Measurements from ENCODE around the gene SNX25.
A peak's percentile ranks its signal among the peaks of the same experiment; 100 is the strongest.
"Not testable (repeated sequence)": the region's sequence is repeated elsewhere in the genome, so short reads cannot be mapped to it uniquely, and the experiment has no call there.

The SNX25 gene

DNA sequence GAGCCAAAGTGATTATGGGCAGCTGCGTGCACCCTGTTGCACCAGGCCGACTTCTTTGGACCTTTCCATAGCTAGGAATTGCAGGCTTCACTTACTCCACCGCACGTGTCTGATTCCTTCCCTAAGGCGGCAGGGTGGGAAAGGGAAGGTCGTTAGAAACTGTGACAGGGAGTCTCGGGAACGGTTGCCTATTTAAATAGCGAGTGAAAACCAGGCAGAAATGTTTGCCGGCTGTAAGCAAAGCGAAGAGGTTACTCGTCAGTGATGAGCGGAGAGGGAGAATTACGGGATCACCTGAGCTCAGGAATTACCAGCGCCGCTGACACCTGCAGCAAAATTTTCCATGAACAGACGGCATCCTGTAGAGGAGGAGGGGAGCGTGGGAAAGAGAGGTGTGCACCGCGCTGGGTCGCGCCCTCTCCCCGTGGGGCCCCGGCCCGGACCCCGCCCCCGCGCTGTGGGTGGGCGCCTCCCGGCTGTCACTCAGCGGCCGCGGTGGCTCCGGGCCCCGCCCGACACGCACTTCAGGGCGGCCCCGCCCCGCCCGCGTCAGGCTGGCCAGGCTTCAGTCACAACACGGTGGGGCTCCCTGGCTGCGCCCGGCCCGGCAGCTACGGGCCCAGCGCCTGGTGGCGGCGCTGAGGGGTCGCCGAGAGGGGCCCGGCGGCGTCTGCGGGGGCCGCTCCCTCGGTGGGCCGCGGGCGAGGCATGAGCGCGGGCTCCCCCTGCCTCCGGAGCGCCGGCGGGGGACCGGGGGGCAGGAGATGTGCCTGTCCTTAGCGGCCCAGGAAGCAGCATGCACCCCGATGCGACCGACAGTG, at the start of gene SNX25:
SNX25 (plus strand) TSS at position 568 of the 821 bp plus-strand sequence; CDS start at position 797, 229 bp downstream.
- peak; percentile 82 for DNase-seq

DNA sequence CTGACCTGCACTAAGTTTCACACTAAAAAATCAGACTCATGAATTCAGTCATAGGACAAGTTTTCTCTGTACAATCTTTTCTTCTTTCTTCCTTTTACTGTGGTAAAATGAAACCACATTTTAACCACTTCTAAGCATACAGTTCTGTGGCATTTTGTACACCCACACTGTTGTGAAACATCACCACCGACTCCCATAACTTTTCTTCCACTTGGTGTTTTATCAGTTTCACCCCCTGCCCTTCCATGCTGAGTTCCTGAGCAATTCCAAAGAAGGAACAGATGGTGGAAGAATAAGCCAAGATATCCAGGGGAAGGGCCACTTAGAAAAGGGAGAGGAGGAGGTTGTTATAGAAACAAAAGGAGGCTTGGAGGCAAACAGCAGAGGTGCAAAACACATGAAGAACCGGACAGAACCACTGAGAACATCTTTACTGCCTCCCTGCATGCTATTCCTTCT, 43.8 kb upstream of the SNX25 start:
- peak; percentile 34 for DNase-seq

DNA sequence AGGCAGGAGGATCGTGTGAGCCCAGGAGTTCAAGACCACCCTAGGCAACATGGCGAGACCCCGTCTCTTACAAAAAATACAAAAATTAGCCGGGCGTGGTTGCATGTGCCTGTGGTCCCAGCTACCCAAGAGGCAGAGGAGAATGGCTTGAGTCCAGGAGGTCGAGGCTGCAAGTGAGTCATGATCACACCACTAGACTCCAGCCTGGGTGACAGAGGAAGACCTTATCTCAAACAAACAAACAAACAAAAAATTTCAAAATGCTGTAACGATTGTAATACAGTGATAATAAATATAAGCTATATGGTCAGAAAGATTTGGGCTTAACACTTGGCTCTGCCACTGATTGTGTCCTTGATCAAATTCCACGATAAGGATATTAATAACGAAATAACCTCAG, 42.2 kb upstream of the SNX25 start:
- DNase-seq: peak; percentile 38

DNA sequence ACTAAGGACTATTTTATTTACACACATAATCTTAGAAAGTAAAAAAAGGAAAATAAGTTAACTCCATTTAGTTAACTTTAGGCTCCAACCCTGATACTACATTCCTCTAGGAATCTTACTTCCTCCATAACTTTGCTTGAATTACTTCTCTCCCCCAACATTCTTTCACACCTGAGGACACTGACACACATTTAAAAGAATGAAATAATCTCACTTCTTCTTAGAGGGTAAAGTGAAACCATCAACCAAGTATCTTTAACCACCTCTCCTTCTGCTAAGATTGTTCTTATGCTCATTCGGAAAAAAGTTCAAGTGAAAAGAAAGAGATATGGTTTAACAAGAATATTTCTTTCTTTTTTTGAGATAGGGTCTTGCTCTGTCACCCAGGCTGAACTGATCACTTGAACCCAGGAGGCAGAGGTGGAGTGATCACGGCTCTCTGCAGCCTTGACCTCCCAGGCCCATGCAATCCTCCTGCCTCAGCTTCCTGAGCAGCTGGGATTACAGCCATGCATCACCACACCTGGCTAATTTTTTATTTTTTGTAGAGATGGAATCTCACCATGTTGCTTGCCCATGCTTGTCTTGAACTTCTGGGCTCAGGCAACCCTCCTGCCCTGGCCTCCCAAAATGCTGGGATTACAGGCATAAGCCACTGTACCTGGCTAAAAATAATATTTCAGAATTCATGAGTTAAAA, 37.9 kb upstream of the SNX25 start:
- no peak for DNase-seq

DNA sequence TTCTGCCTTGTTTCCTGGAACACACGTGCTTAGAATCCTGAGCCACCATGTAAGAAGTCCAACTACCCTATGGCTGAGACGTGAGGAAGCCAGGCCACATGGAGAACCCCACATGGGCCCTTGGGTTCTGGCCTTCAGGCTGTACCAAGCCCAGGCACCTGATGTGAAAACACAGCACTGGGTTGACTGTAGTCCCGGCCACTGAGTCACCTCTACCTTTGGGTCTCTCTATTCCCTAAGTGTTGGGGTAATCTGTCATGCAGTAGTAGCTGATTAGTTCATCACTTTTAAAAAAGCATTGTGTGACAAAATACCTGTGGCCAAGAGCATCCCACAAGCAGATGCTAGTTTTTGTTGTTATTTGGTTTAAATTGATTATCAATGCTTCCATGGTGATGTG, 29.9 kb upstream of the SNX25 start:
- DNase-seq: no peak

DNA sequence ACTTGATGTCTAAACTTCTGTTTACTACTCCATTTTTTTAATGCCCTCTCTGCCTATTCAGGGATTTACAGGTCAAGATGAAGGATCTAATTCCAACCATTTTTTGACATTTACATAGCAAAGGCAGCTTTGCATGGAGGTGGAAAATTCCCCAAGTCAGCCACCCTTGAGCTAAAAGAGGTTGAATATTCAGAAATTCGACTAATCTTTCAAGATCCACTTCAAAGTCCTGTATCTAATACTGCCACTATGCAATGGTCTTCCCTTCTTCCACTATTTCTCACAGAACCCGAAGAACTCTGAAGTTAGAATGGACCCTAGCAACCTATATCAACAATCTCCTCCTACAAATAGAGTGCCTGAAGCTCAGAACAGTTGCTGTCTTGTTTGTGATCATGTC, 27.2 kb upstream of the SNX25 start:
- no peak for DNase-seq

DNA sequence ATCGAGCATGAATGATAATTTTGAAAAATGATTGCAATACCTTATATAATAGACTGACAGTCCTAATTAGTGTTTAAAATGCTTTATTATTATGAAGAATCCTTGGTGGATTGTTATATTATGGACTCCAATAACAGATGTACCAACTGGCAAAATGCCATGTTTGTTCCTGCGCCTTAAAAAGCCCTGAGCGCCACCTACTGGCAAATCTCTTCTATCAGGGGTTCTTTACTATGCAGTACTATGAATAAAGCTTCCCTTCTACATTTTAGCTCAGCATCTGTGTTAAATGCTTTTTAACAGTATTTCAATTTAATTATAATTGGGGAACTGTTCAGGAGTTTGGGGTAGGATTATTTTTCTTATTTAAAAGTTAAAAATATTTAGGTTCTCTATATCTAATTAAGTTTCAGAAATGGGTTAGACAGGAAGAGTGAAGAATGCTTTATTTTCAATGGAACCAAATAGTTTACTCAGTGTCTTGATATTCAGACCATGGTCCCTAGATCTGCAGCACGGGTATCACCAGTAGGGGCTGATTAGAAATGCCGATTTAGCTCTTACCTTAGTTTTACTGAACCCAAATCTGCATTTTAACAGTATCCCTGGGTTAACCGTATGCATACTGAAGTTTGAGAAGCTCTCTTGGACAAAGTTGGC, 25.6 kb upstream of the SNX25 start:
- peak; percentile 100 for DNase-seq

DNA sequence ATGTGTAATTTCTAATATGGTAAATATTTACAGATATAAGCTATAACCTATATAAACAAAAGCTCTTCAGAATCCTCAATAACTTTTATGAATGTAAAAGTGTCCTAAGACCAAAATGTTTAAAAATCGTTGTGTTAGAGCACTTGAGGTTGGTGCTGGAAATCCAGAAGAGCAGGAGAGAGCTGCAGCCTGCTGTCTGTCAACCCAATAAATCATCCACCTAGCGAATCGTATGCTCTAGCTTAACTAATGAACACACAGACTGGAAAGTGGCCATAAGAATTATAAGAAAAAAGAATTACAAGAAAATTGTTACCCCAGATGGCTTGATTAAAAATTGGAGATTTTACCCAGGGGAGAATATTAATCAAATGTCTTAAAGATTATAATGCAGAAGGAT, 22.6 kb upstream of the SNX25 start:
- no peak for DNase-seq

DNA sequence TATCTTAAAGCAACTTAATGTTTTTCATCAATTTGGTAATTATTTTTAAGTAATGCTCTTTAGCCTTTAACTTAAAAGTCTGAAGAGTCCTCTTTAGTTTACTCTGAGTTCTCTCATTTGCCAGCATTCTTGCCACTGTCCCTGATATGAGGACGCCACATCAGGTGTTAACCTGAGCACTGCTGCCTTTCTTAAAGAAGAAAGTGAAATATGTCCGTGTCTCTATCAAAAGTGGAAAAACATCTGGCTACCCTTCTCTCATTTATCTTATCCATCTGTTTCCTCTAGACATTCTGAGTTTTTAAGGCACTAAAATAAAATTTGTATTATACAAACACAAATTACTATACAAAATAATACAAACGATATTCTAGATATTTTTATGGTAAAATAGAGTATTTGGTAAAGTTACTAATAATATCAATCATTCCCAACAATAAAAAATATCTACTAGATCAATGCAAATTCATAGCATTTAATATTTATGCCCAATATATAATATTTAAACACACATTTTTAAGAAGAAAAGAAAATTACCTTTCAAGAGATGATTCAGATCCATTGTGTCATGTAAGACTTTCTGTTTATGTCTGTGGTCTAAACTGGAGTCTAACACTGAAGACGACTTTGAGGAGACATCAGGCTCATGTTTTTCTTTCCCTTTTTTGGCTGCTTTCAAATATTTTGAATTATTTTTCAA, 19.6 kb upstream of the SNX25 start:
- DNase-seq: peak; percentile 44

DNA sequence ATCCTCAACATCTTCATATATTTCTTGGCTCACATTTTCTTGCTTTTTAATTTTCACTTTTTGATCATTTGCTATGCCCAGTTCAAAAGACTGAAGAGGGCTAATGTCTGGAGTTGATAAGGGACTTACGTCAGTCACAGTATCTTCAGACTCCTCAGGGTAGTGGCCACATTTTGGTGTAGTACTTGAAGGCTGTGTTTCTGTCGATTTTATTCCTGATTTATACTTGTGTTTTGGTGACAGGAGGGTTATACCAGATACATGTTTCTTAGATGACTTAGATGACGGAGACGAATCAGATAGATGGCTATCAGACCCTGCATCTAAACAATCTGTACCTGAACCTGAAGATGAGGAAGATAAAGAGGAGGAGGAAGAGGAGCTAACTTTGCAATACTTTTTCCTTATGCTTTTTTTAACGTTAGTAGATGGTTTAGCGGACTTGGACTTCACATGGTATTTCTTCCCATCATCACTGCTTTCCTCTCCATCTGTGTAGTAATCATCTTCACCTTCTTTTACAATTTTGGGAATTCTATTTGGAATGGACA, 19.0 kb upstream of the SNX25 start:
- peak; percentile 78 for DNase-seq

DNA sequence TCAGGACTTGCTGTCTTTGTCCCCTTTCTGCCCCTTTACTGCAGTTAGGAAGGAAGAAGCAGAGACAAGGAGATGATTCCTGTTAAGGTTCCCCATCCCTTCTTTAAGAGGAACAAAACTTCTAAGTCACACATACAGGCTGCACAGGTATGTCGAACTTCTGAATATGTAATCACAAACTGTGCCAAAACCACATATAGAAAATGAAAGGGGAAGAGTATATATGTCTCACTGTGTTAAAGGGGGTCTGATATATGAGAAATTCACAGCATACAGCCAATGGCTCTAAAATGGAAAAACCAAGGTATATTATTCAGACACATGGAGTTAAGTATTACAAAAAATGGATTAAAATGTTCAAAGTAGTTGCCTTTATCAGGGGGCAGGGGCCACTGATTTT, 17.3 kb upstream of the SNX25 start:
- no peak for DNase-seq

DNA sequence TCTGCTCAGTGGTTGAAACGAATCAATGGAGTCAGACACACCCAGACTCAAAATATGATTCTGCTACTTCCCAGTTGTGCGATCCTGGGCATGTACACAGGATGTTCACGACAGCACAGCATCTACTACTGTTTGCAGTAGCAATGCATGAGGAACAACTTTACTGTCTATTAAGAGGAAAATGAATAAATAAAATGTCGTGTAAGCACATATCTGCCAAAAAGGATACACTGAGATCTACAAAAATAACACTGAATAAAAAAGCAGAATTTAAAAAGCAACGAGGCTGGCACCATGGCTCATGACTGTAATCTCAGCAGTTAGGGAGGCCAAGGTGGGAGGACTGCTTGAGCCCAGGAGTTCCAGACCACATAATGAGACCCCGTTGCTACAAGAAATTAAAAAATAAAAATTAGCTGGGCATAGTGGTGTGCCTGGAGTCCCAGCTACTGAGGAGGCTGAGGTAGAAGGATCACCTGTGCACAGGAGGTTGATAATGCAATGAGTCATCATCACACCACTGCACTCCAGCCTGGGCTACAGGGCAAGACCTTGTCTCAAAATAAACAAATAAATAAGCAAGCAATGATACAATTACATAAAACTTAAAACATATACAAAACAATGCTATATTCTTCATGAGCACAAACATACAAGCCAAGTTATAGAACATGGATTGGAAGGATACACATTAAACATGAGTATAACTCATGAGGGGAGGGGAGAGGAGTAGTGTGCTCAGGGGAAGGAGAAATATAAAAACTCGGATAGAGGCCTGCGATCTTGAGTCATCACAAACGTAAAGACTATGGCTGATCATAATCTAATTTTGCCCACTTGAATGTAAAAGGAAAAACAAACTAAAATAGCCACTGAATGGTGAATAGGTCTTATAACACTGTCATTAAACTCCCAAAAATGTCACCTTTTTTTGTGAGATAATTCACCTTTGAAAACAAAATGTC, 14.2 kb upstream of the SNX25 start:
- no peak for DNase-seq

DNA sequence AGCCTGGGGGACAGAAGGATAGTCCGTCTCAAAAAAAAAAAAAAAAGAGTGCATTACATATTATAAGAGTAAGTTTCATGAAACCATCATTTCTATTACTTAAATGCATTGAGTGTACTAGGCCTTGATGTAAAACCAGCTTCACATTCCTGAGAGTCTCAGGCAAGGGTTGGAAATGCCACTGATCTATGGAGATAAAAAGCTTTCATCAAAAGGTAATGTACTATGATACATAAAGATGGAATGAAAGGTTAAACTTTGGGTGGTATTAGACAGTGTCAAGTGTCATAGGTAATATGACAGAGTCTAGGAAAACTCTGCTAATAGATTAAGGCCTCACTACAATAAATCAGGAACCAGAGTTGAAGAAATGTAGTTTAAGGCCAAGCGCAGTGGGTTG, 13.0 kb upstream of the SNX25 start:
- DNase-seq: no peak

DNA sequence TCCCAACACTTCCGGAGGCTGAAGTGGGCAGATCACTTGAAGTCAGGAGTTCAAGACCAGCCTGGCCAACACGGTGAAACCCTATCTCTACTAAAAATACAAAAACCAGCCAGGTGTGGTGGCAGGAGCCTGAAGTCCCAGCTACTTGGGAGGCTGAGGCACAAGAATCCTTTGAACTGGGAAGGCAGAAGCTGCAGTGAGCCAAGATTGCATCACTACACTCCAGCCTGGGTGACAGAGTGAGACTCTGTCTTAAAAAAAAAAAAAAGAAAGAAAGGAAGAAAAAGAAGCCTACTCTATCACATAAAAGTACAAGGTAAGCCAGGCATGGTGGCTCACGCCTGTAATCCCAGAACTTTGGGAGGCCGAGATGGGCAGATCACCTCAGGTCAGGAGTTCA, 11.2 kb upstream of the SNX25 start:
- not testable (repeated sequence) for DNase-seq

DNA sequence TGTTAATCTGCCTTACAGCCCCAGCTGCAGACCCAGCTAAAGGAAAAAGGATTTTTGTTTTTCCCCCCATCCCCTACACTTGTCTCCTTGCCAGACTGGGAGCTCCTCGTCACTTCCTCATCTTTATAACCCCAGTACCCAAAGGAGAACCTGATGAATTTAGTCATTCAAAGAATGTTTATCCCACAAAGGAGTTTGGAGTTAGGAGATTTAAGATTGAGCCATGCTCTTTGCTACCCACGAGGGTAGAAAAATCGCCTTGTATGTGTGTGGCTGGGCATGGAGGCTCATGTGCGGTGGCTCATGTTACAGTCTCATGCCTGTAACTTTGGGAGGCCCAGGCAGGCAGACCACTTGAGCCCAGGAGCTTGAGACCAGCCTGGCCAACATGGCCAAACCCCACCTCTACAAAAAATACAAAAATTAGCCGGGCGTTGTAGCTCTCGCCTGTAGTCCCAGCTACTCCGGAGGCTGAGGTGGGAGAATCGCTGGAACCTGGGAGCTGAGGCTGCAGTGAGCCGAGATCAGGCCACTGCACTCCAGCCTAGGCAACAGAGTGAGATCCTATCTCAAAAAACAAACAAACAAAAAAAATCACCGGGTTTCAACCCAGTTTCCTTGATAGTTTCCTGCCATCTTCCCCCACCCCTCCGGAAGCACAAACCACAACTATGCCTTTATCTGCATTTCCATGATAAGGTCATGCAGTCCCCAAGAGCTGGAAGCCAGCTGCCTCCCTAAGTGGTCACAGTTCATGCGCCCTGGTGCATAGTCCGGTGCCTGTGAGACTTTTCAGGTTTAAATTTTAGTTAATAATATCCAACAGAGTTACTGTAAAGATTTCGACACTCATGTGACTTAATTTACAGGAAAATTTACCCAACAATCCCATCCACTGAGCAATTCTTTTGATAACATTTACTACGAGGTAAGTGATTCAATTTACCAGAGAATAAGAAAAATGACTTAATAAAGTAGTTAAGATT, 7.1 kb upstream of the SNX25 start:
- DNase-seq: peak; percentile 76

DNA sequence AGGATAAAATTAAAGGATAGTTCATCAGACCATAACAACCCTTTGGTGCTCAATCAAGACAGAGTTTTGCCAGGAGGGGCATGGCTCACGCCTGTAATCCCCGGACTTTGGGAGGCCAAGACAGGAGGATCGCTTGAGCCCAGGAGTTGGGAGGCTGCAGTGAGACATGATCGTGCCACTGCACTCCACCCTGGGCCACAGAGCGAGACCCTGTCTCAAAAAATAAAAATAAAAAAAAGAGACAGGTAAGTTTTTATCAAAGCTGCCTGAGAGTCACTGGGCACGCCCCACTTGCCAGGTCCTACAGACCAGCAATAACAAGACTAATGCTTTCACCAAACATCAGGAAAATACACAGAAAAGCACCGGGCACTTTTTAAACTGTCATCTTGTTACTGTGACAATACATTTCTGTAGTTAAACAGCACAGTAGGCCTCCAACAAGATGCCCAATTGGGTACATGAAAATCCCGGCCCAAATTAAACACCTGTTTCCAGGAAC, 6.4 kb upstream of the SNX25 start:
- no peak for DNase-seq

DNA sequence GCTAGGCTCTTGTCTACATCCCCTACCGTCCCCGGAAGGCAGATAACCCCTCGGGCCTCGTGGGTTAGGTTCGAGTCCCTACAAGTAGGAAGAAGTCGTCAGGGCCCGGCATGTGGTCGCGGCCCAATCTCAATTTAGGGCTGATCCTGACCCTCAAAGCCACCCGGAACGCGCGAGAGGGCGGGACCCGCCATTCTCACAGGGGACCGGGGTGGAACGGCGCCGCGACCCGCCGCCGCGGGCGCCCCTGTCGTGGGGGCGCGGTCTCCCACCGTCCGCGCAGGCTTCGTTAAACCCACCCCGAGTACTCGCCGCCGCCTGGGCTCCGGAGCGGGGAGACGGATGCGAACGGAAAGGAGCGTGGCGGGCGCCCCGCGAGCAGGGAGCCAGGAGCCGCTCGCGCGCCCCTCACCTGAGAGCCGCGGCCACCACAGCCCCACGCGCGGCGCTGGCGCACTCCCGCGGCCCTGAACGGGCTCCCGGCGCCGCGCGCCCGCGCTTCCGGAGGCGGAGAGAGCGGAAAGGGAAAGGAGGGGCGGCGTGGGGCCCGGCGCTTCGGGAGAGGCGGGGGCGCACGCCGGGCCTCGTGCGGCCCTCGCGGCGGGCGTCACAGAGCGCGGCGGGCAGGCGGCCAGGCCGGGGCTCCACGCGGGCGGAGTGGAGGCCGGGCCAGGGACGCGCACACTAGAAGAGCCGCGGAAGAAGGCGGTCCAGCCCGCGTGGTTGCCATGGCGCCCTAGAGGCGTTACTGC, 5.7 kb upstream of the SNX25 start, which contains the start of gene CFAP97:
CFAP97 (minus strand) TSS at position 515 of the 752 bp plus-strand sequence. CDS start 12,804 bp downstream, outside the sequence.
- DNase-seq: peak; percentile 90

DNA sequence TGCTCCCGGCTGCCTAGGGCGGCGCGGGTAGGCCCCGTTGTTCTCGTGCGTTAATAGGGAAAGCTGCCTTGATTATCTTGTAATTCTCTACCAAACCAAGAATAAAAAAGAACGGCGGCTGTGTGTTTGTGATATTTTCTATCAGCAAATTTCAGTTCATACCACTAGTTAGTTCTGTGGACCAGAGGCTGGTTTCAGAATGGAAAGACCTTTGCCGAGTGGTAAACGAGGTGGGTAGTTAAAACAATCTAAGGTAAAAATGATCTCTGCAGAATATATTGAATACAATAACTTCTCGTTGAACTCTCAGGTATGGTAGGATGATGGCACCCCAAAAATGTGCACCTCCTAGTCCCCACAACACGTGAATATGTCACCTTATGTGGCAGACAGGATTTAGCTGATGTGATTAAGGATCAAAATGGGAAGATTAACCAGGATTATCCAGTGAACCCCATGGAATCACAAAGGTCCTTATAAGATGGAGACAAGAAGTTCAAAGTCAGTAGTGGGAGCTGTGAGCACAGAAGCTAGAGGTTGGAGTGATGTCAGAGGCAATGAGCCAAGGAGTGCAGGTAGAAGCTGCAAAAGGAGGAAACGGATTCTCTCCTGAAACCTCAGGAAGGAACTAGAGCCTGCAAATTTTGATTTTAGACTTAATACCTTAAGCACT, 5.0 kb upstream of the SNX25 start:
- peak; percentile 28 for DNase-seq
